Globus pallidus (tissue), 1 donor: ENCODE measurements around the gene KLRG1.

Experiments used
- DNase-seq: peaks from one replicate; pipeline ENCODE4 v3.0.0-alpha.2; 2015; ENCODE audit warnings: low spot score

KLRG1 gene

DNA sequence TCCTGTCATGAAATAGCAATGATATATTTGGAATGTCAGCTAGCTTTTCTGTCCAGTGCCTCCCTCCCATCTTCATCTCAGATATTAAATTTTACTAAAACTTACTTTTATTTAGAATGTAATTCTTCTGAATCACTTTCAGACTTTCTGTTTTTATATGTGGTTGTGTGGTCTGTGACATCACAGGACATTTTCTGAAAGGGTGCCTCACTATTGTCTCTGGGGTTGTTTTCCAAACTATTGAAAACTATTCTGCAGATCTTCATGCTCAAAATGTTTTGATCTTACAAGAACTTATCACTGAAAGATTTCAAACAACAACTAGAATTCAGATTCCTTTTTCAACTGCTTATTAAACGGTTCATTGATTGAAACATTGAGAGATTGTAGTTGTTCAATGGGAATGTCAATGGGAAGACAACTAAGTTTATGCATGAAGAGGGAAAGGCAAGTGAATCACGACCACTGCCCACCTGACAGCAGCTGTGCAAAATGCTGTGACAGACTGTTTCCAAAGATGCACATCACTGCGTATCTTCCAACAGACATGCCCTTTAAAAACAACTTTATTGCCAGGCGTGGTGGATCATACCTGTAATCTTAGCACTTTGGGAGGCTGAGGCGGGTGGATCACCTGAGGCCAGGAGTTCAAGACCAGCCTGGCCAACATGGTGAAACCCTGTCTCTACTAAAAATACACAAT is 51.3 kb downstream of the KLRG1 start:
- DNase-seq = no peak

DNA sequence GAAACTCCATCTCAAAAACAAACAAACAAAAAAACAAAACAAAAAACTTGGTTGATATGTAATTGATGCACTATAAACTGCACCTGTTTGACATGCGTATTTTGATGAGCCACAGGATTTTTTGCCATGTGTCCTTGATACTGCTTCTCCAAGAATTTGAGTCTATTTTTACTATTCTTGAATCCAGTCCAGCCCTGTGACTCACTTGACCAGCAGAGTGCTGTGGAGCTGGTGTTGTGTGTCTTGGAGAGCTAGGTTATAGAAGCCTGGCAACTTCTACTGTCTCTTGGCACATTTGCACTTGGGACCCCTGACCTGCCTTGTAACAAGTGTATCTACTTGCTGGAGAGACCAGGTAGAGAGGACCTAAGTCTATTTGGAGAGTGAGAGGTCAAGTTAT is 52.0 kb downstream of the KLRG1 start:
- DNase-seq = no peak

DNA sequence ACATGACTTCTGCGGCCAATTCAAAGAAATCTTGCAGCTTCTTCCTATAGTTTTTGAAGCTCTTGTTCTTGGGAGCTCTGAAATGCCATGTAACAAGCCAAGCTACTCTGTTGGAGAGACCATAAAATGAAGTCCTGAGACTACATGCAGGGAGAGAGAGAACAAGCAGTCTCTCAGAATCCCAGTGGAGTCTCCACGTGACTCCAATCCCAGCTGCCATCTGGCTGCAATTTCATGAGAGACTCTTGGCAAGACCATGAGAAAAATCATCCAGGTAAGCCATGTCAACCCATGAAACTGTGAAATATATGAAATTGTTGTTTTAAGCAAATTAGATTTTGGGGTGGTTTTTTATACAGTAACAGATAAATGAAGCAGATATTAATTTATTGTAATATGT is 54.4 kb downstream of the KLRG1 start:
- no peak for DNase-seq

DNA sequence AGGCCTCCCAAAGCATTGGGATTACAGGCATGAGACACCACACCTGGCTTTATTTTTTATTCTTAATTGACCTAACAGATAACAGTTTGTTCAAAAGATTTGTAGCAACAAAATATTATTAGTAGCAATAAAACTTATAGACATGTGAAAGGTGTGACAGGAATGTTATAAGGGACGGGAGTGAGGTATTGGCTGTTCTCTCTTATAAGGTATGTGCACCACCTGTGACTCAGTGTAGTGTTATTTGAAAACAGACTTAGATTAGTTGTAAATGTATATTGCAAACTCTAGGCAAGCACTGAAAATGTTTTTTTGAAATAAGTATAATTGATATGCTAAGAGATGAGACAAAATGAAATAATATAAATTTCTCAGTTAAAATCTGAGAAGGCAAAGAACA is 57.8 kb downstream of the KLRG1 start:
- no peak for DNase-seq

DNA sequence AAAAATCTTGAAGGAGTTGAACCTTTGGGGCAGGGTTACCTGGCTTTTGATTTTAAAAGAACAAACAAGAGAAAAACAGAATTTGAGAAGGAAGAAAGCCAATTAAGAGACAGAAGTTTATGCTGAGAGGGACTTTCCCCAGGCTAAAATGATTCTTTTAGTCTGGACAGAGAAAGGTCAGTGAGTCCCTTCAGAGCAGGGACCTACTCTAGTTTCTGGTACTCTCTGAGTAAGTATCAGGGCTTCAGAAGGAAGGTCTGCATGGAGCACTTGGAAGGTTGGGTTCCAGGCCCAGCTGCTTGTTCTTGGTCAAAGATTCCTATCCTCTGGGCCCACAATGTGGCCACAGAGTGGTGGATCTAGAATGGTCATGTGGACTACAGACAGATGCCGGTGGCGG is 59.6 kb downstream of the KLRG1 start:
- no peak for DNase-seq

DNA sequence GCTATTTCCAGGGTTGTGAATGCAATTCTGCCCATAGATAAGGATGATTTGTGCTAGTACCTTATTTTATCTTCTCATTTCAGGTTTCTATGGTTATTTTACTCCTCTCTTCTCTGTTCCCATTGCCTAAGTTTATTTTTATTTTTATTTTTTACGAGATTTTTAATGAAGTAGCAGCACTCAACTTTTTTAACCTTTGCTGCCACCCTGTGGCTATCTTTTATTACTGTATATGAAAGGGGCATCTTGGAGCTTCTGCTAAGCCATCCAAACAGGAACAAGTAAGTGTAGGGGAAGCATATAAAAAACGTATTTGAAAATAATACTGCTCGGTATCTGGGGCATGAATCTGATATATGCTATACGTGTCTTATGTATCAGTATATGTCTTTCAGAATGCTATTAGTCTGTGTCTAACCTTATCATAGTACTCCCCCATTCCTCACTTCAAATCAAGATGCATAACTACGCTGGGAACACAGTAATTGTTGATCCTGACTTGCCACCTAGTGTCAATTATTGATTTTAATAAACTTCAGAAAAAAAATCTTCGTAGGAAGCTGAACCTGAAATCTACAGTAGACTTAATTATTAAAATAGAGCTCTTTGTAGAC is 60.3 kb downstream of the KLRG1 start:
- no peak for DNase-seq

DNA sequence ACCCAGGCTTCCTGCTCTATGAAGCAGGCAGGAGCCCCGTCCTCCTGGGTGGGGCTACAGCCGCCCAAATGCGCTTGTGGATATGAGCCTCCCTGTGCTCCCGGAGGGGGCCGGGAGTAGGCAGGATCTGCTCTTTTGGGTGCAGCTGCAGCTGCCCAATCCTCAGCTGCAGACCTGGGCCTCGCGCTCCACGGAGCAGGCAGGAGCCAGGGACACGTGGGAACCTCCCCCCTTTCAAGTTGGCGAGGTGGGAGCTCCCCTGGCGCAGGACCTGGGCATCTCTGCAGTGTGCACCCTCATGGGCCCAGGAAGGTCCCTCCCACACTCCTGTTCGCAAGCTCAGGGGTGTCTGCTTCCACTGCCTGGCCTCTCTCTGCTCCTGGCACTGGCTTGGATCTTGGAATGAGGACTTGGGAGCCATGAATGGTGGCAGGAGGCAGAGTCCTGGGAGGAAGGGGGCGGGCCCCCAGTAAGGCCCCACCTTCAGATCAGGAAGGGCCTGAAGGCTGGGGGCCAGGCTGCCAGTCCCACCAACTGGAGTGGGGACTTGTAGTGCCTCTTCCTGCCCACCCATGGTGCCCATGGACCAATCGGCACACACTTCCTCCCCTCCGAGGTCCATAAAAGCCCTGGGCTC is 61.3 kb downstream of the KLRG1 start:
- DNase-seq = no peak

DNA sequence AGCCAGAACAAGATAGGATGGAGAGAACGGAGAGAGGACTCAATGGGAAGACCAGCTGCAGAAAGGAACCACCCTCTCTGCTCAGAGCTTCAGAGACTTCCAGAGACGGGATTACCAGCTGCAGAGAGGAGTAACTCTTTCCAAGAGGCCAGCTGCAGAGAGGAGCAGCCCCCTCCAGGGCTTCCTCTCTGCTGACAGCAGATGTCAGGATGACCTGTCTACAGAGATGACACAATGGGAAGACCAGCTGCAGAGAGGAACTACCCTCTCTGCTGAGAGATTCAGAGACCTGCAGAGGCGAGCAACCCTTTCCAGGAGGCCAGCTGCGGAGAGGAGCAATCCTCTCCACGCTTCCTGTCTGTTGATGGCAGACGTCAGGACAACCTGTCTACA is 61.8 kb downstream of the KLRG1 start:
- no peak for DNase-seq

DNA sequence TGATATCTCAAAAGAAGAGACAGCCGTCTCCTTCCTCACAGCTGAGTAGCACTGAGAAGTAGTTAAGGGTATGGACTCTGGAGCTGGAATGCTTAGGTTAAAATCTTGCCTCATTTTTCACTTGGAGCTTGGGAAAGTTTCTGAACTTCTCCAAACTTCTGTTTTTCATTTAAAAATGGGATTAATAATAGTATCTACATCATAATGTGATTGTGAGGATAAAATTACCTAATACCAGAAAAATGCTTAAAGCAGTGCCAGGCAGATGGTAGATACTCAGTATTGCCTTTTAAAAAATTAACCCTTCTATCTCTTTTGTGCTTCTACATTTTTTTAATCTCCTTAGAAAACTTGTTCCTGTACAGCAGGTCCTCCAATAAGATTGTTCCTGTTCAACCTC is 63.3 kb downstream of the KLRG1 start:
- no peak for DNase-seq
